ENCODE results near the gene ZNF236.

- TF ChIP-seq CTCF (IDR thresholded peaks at IDR 0.05; ENCODE audit: low read depth, low read length, missing input control) (no peak), TAF1 (conservative IDR thresholded peaks at IDR 0.05) (no peak), ZBTB33 (IDR thresholded peaks at IDR 0.05) (no peak), SP1 (IDR thresholded peaks at IDR 0.05) (no peak), RAD21 (IDR thresholded peaks at IDR 0.05) (no peak), MAX (IDR thresholded peaks at IDR 0.05) (no peak), HNF4A (conservative IDR thresholded peaks at IDR 0.05) (no peak), RXRA (IDR thresholded peaks at IDR 0.05) (no peak), REST (IDR thresholded peaks at IDR 0.05) (no peak), ATF3 (IDR thresholded peaks at IDR 0.05) (no peak)
Observed at GRCh38 chr18:76974386-76974785, 152.0 kb downstream of the ZNF236 start.

All from liver (tissue), 3 donors.